ENCODE measurements around the gene NXPE4.
"Not testable (repeated sequence)": the region's sequence is repeated elsewhere in the genome, so short reads cannot be mapped to it uniquely, and the experiment has no call there.

Gene NXPE4

GRCh38 chr11:114595571-114595970 is at the start of gene NXPE4:
NXPE4 (minus strand) TSS chr11:114595786; CDS start chr11:114594759, 1,027 bp downstream.
- no peak for DNase-seq

- DNase-seq = not testable (repeated sequence)
These were observed 43.9 kb upstream of the NXPE4 start for GRCh38 chr11:114639440-114639839.

- not testable (repeated sequence) for DNase-seq
These were observed 35.9 kb upstream of the NXPE4 start for GRCh38 chr11:114631445-114631965.

GRCh38 chr11:114625294-114625693 is 29.7 kb upstream of the NXPE4 start:
- DNase-seq = no peak

GRCh38 chr11:114624455-114625207 is 29.0 kb upstream of the NXPE4 start:
- no peak for DNase-seq

- DNase-seq = no peak
These were observed 28.1 kb upstream of the NXPE4 start for GRCh38 chr11:114623720-114624119.

- DNase-seq = no peak
These were observed 27.3 kb upstream of the NXPE4 start for GRCh38 chr11:114622858-114623257.

- DNase-seq = no peak
These were observed 26.6 kb upstream of the NXPE4 start for GRCh38 chr11:114621950-114622809.

- no peak for DNase-seq
These were observed 25.5 kb upstream of the NXPE4 start for GRCh38 chr11:114621072-114621471.

- DNase-seq = no peak
These were observed 24.1 kb upstream of the NXPE4 start for GRCh38 chr11:114619659-114620173.

GRCh38 chr11:114618139-114618538 is 22.6 kb upstream of the NXPE4 start:
- DNase-seq = no peak

GRCh38 chr11:114617157-114618124 is 21.9 kb upstream of the NXPE4 start:
- DNase-seq = no peak

- no peak for DNase-seq
These were observed 20.9 kb upstream of the NXPE4 start for GRCh38 chr11:114616516-114616915.

GRCh38 chr11:114615448-114616361 is 20.1 kb upstream of the NXPE4 start:
- DNase-seq = no peak

GRCh38 chr11:114614127-114614720 is 18.6 kb upstream of the NXPE4 start:
- DNase-seq = no peak

GRCh38 chr11:114613094-114613493 is 17.5 kb upstream of the NXPE4 start:
- not testable (repeated sequence) for DNase-seq

GRCh38 chr11:114612686-114613085 is 17.1 kb upstream of the NXPE4 start:
- DNase-seq = no peak

- not testable (repeated sequence) for DNase-seq
These were observed 16.6 kb upstream of the NXPE4 start for GRCh38 chr11:114612199-114612598.

GRCh38 chr11:114610984-114611944 is 15.7 kb upstream of the NXPE4 start:
- DNase-seq = no peak
